Measurements from ENCODE around the gene CD37.
A peak's percentile ranks its signal among the peaks of the same experiment; 100 is the strongest.
"Not testable (repeated sequence)": the region's sequence is repeated elsewhere in the genome, so short reads cannot be mapped to it uniquely, and the experiment has no call there.

The CD37 gene

GRCh38 chr19:49373174-49373573 lies 38.0 kb downstream of the CD37 start:
- not testable (repeated sequence) for DNase-seq (ENCODE audit: extremely low read depth in 1 of 2, low read depth in 1 of 2)

GRCh38 chr19:49374665-49375434 lies 39.6 kb downstream of the CD37 start:
- no peak for DNase-seq (ENCODE audit: extremely low read depth in 1 of 2, low read depth in 1 of 2)

- DNase-seq (ENCODE audit: extremely low read depth in 1 of 2, low read depth in 1 of 2), result no peak
Measured at GRCh38 chr19:49378512-49378911, 43.3 kb downstream of the CD37 start.

GRCh38 chr19:49380391-49380790 lies 45.2 kb downstream of the CD37 start:
- no peak for DNase-seq (ENCODE audit: extremely low read depth in 1 of 2, low read depth in 1 of 2)

GRCh38 chr19:49382639-49383038 lies 47.4 kb downstream of the CD37 start:
- no peak for DNase-seq (ENCODE audit: extremely low read depth in 1 of 2, low read depth in 1 of 2)

GRCh38 chr19:49383599-49383998 lies 48.4 kb downstream of the CD37 start:
- DNase-seq (ENCODE audit: extremely low read depth in 1 of 2, low read depth in 1 of 2), result no peak

- peak; percentile 64 to 86 for DNase-seq (ENCODE audit: extremely low read depth in 1 of 2, low read depth in 1 of 2)
Measured at GRCh38 chr19:49387936-49388372, 52.7 kb downstream of the CD37 start, which contains the start of gene KASH5. Gene KASH5, plus strand, starts transcription at chr19:49388249. Its CDS starts 2,635 bp downstream, at chr19:49390884.

GRCh38 chr19:49389406-49389805 lies 54.2 kb downstream of the CD37 start:
- DNase-seq (ENCODE audit: extremely low read depth in 1 of 2, low read depth in 1 of 2), result no peak
